Measurements from ENCODE around the gene GRIA4.

GRCh38 chr11:105720096-105720495, 110.2 kb downstream of the GRIA4 start:
- no peak for TF ChIP-seq CTCF (IDR thresholded peaks at IDR 0.05)
- no peak for TF ChIP-seq POLR2A (IDR thresholded peaks at IDR 0.05)

Data from heart left ventricle (tissue), 13 donors.